GM03348 (cell line): ENCODE results near the gene SSH2.
A peak's percentile ranks its signal among the peaks of the same experiment; 100 is the strongest.

Experiments used
- DNase-seq: peaks from one replicate; pipeline ENCODE4 v3.0.0; 2012; ENCODE audit warnings: low spot score

The SSH2 gene

GRCh38 chr17:29589524-29590410 lies 340.3 kb downstream of the SSH2 start, which contains the start of gene GIT1:
Gene GIT1 (minus strand): TSS chr17:29589648. CDS start chr17:29589378, 270 bp downstream.
- DNase-seq, result peak; percentile 98

- peak; percentile 62 for DNase-seq
These were observed 341.2 kb downstream of the SSH2 start for GRCh38 chr17:29588562-29589411.

- DNase-seq, result no peak
These were observed 341.9 kb downstream of the SSH2 start for GRCh38 chr17:29588017-29588561.

GRCh38 chr17:29587591-29587990 lies 342.4 kb downstream of the SSH2 start:
- no peak for DNase-seq

- DNase-seq, result no peak
These were observed 343.2 kb downstream of the SSH2 start for GRCh38 chr17:29586676-29587469.

- no peak for DNase-seq
These were observed 344.8 kb downstream of the SSH2 start for GRCh38 chr17:29585080-29585751.

GRCh38 chr17:29584452-29585079 lies 345.5 kb downstream of the SSH2 start:
- no peak for DNase-seq

- no peak for DNase-seq
These were observed 346.4 kb downstream of the SSH2 start for GRCh38 chr17:29583324-29584248.

GRCh38 chr17:29582772-29583171 lies 347.3 kb downstream of the SSH2 start:
- no peak for DNase-seq

GRCh38 chr17:29582254-29582765 lies 347.7 kb downstream of the SSH2 start:
- no peak for DNase-seq

GRCh38 chr17:29581583-29582253 lies 348.3 kb downstream of the SSH2 start:
- no peak for DNase-seq

- peak; percentile 90 for DNase-seq
These were observed 349.9 kb downstream of the SSH2 start for GRCh38 chr17:29579866-29580771.

- no peak for DNase-seq
These were observed 351.2 kb downstream of the SSH2 start for GRCh38 chr17:29578626-29579485.

- DNase-seq, result peak; percentile 76
These were observed 352.4 kb downstream of the SSH2 start for GRCh38 chr17:29577385-29578211.

GRCh38 chr17:29577001-29577370 lies 353.0 kb downstream of the SSH2 start:
- DNase-seq, result no peak
